H1 (cell line): ENCODE results near the gene SNRPB. TPM values are rescaled to one million over a fixed set of nuclear protein-coding genes. Genes with fewer than 3 reads are reported as not detected.

ENCODE experiments used
- PHF8 ChIP-seq: fragments of 200-600 bp; sonication (generic); conservative IDR thresholded peaks from 2 replicates; pipeline ENCODE4 v1.7.1; 2012; ENCODE audit warnings: low read depth, mild to moderate bottlenecking, inconsistent platforms, low read length, moderate library complexity
- POLR2A ChIP-seq, 2 experiments: IDR thresholded peaks; 1 replicate in 1 of 2; 2 replicates in 1 of 2; pipeline ENCODE4 v1.6.1; 2011; ENCODE audit warnings: low read depth in 2 of 2, low read length in 2 of 2, mild to moderate bottlenecking in 2 of 2; ENCODE audit errors: control extremely low read depth in 1 of 2
- RBBP5 ChIP-seq: IDR thresholded peaks from 2 replicates; pipeline ENCODE4 v1.7.1; 2012; ENCODE audit warnings: low read depth, mild to moderate bottlenecking, inconsistent platforms, low read length, moderate library complexity, borderline replicate concordance
- SAP30 ChIP-seq: fragments of 300-600 bp; sonication (generic); IDR thresholded peaks from 2 replicates; pipeline ENCODE4 v1.7.1; 2012; ENCODE audit warnings: low read length, moderate library complexity, mild to moderate bottlenecking, inconsistent platforms; ENCODE audit not compliant: insufficient read depth, insufficient replicate concordance
- polyA plus RNA-seq, 7 experiments: library from polyadenylated mRNA; depleted of rRNA in 3 of 7; stranded (reverse) in 5 of 7; unstranded in 2 of 7; fragments of >200 nt in 5 of 7; fragments of 200-250 nt in 2 of 7; gene quantifications; 1 replicate in 5 of 7; 2 replicates in 1 of 7; 4 replicates in 1 of 7; pipeline versions ENCODE4 v1.2.1 to v1.2.3, GENCODE V29; 2011 to 2013; ENCODE audit warnings: missing spikeins in 2 of 7, mixed read lengths in 2 of 7
- total RNA-seq: library from RNA; stranded (reverse); fragmentation: NEBNext Ultra II Directional; extraction: Animal tissue kit (Norgen Biotek cat#: 25700); gene quantifications from 2 replicates; pipeline ENCODE4 v1.2.1, GENCODE V29; 2021

SNRPB gene
- total and polyA plus RNA-seq, 2 of the 8 experiments (the other 6 are each of a cell fraction or from before 2014, with no cell fraction given) = 507 to 589 TPM

- TF ChIP-seq PHF8 (no peak), RBBP5 (no peak), POLR2A (IDR thresholded peaks at IDR 0.05; ENCODE audit: control extremely low read depth in 1 of 2, low read depth in 2 of 2, low read length in 2 of 2) (no peak; a peak in 1 of 3 replicates), SAP30 (no peak)
These were observed 8.1 kb downstream of the SNRPB start (continued) for GRCh38 chr20:2462484-2462883.
